ENCODE results near the gene PRKCA. TPM values are rescaled to one million over a fixed set of nuclear protein-coding genes. Genes with fewer than 3 reads are reported as not detected.

The PRKCA gene
- total and polyA plus RNA-seq, 9 of the 15 experiments (the other 6 are each of a cell fraction or from before 2014, with no cell fraction given) = 3.2 to 33.0 (median 17.8) TPM

DNA sequence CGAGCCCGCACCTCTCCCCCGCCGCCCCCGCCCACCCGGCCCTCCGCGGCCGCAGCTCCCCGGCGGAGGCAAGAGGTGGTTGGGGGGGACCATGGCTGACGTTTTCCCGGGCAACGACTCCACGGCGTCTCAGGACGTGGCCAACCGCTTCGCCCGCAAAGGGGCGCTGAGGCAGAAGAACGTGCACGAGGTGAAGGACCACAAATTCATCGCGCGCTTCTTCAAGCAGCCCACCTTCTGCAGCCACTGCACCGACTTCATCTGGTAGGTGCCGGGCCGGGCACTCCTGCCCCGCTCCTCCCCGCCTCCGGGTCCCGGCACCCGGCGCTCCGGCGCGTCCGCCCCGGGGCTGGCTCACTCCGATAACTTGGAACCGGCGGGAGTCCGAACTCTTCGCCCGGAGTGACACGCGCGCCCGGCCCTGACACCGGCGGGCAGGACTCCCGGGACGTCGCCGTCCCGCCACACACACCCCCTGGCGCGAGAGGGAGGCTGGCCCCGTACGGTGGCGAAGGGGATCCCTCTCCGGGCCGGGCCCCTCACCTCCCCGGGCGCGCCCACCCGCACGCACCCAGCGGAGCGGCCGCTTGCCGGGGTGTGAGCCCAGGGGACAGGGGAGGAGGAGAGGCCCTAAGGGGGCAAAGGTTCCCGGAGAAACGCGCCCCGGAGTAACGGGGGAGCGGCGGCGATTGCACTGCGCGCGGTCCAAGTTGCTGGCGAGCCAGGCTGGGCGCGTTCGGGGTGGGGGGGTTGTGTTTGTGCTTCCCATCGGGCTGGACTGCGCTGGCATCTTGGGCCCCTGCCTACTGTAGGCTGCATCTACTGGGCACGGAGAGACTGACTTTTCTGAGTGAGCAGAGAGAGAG is 581 bp downstream of the PRKCA start (continued):
- TF ChIP-seq PHTF2 (CRISPR knock-in tag; IDR thresholded peaks at IDR 0.05) (no peak), ZNF212 (CRISPR knock-in tag; IDR thresholded peaks at IDR 0.05) (no peak), SP1 (CRISPR knock-in tag; IDR thresholded peaks at IDR 0.05) (no peak; the same call in 1 of the 2 replicates), ZBTB17 (CRISPR knock-in tag; IDR thresholded peaks at IDR 0.05) (no peak; the same call in 1 of the 2 replicates), ZNF224 (CRISPR knock-in tag; IDR thresholded peaks at IDR 0.05) (no peak), ZFP1 (CRISPR knock-in tag; IDR thresholded peaks at IDR 0.05) (no peak), RUNX1 (IDR thresholded peaks at IDR 0.05; ENCODE audit: low read depth) (no peak), U2AF2 (optimal IDR thresholded peaks at IDR 0.05; ENCODE audit: low read depth, low read length) (no peak), POLR2B (IDR thresholded peaks at IDR 0.05; ENCODE audit: low read depth, partially characterized antibody) (no peak), IRF2 (CRISPR knock-in tag; IDR thresholded peaks at IDR 0.05) (no peak), NFXL1 (CRISPR knock-in tag; IDR thresholded peaks at IDR 0.05) (no peak), SMARCC2 (IDR thresholded peaks at IDR 0.05; ENCODE audit: low read depth) (no peak), CEBPZ (IDR thresholded peaks at IDR 0.05; ENCODE audit: borderline replicate concordance, low read depth, low read length) (no peak), EP400 (IDR thresholded peaks at IDR 0.05) (0 out of 2 replicates have a peak, but pooled peaks have one; percentile 27), ZNF384 (IDR thresholded peaks at IDR 0.05; ENCODE audit: low read depth, low read length) (no peak), ZNF197 (CRISPR knock-in tag; IDR thresholded peaks at IDR 0.05; ENCODE audit: low read depth) (no peak), NFRKB (IDR thresholded peaks at IDR 0.05; ENCODE audit: low read depth) (no peak), ZNF444 (CRISPR knock-in tag; IDR thresholded peaks at IDR 0.05) (no peak), TEAD4 (IDR thresholded peaks at IDR 0.05; ENCODE audit: low read length) (no peak), TEAD4 (CRISPR knock-in tag; IDR thresholded peaks at IDR 0.05; ENCODE audit: borderline replicate concordance) (no peak), CBFA2T3 (IDR thresholded peaks at IDR 0.05) (no peak), ZNF778 (CRISPR knock-in tag; IDR thresholded peaks at IDR 0.05) (no peak)
- TF ChIP-seq, protein P1, sequence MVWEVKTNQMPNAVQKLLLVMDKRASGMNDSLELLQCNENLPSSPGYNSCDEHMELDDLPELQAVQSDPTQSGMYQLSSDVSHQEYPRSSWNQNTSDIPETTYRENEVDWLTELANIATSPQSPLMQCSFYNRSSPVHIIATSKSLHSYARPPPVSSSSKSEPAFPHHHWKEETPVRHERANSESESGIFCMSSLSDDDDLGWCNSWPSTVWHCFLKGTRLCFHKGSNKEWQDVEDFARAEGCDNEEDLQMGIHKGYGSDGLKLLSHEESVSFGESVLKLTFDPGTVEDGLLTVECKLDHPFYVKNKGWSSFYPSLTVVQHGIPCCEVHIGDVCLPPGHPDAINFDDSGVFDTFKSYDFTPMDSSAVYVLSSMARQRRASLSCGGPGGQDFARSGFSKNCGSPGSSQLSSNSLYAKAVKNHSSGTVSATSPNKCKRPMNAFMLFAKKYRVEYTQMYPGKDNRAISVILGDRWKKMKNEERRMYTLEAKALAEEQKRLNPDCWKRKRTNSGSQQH (CRISPR knock-in tag; IDR thresholded peaks at IDR 0.05) = no peak
- TF ChIP-seq, protein P2, sequence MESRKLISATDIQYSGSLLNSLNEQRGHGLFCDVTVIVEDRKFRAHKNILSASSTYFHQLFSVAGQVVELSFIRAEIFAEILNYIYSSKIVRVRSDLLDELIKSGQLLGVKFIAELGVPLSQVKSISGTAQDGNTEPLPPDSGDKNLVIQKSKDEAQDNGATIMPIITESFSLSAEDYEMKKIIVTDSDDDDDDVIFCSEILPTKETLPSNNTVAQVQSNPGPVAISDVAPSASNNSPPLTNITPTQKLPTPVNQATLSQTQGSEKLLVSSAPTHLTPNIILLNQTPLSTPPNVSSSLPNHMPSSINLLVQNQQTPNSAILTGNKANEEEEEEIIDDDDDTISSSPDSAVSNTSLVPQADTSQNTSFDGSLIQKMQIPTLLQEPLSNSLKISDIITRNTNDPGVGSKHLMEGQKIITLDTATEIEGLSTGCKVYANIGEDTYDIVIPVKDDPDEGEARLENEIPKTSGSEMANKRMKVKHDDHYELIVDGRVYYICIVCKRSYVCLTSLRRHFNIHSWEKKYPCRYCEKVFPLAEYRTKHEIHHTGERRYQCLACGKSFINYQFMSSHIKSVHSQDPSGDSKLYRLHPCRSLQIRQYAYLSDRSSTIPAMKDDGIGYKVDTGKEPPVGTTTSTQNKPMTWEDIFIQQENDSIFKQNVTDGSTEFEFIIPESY (CRISPR knock-in tag; IDR thresholded peaks at IDR 0.05) = no peak

Data from K562 (cell line).